ENCODE results near the gene POLR3C. TPM values are rescaled to one million over a fixed set of nuclear protein-coding genes. Genes with fewer than 3 reads are reported as not detected.
A peak's percentile ranks its signal among the peaks of the same experiment; 100 is the strongest.

POLR3C gene
- total and polyA plus RNA-seq, 2 donors from 2014 or later = 16.1 to 30.0 TPM

DNA sequence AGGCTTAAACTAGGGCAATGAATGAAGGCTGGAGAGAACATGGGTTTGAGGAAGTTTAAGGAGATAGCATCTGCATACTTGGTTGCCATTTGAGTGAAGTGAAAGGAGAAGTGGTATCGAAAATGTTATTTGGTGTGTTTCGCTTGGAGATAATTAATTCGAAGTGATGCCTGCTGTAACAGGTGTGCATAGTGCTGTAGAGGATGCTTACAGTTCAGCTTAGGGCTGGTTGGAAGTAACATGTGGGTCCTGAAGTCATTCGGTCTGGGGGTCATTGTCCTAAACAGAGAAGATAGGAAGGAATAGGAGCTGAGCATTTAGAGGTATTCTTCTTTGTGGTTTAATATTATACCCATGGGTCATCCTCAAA, 21.1 kb downstream of the POLR3C start:
- FAIRE-seq (no peak), DNase-seq (no peak)
- peak overlapping the region; percentile 43 to 78 (median 76) for H3K9ac ChIP-seq (ENCODE audit: low read length in 3 of 3)
- peaks cover 8 to 29% (median 25%) of the 10 kb centered on the region in 3 donors for H3K36me3 ChIP-seq (ENCODE audit: control insufficient read depth in 2 of 3, insufficient read depth in 3 of 3, low read length in 3 of 3)
- H3K4me3 ChIP-seq (ENCODE audit: low read length in 3 of 3) = peak overlapping the region; percentile 61 to 82 (median 72)
- H3K9me3 ChIP-seq (ENCODE audit: control insufficient read depth in 2 of 3, insufficient read depth in 1 of 3, low read length in 3 of 3) = no peaks in the 10 kb centered on the region
- no peak overlapping the region for H3K27ac ChIP-seq (ENCODE audit: low read depth in 2 of 2, low read length in 2 of 2)
- H3K4me1 ChIP-seq (ENCODE audit: control insufficient read depth in 2 of 3, insufficient read depth in 2 of 3, low read depth in 1 of 3, low read length in 3 of 3) = peaks cover 3 to 11% (median 5%) of the 10 kb centered on the region in 3 donors
- TF ChIP-seq, protein P1, sequence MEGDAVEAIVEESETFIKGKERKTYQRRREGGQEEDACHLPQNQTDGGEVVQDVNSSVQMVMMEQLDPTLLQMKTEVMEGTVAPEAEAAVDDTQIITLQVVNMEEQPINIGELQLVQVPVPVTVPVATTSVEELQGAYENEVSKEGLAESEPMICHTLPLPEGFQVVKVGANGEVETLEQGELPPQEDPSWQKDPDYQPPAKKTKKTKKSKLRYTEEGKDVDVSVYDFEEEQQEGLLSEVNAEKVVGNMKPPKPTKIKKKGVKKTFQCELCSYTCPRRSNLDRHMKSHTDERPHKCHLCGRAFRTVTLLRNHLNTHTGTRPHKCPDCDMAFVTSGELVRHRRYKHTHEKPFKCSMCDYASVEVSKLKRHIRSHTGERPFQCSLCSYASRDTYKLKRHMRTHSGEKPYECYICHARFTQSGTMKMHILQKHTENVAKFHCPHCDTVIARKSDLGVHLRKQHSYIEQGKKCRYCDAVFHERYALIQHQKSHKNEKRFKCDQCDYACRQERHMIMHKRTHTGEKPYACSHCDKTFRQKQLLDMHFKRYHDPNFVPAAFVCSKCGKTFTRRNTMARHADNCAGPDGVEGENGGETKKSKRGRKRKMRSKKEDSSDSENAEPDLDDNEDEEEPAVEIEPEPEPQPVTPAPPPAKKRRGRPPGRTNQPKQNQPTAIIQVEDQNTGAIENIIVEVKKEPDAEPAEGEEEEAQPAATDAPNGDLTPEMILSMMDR (IDR thresholded peaks at IDR 0.05; ENCODE audit: borderline replicate concordance, extremely low read depth, insufficient read depth) = no peak
- H3K27me3 ChIP-seq (ENCODE audit: control insufficient read depth, insufficient read depth, low read length) = no peaks in the 10 kb centered on the region
- intact Hi-C loops (cut with DNase I) = loop anchor here (5.0 to 10.0 kb wide), 2 partner anchors 122 to 170 kb away; no protein-coding TSS in a partner anchor

DNA sequence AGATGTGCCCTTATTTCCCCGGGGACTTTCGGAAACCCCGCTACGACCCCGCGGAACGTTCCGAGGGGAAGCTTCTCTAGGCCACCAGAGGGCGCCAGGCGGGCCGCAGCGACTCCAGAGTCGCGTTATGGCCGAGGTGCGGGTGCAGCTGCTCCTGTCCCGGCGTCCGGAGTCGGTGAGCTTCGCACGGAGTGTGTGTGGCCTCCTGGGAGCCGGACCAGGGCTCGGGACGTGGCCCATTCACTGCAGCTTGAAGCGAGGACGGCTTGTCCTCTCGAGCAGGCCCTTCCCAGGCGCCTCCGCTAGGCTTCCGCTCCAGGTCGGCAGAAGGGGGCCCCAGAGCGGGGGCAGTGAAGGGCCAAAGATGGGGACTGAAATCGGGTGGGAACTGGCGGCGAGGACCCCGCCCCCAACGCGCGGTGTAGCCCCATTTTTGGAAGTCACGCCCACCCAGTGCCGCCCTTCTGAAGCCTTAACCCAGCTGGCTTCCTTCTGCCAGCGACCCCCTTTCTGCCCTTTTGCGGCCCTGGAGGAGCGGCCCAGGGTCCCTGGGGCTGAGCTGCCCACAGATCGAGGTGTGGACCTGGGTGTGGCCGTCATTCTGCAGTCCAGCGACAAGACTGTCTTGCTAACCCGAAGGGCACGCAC, 21.6 kb downstream of the POLR3C start, which contains the start of gene NUDT17:
TSS of gene NUDT17 (plus strand) at position 117 of the 648 bp plus-strand sequence. CDS start at position 128, 11 bp downstream.
- FAIRE-seq = no peak
- peak within 1 kb of the TSS; percentile 61 to 82 (median 72) for H3K4me3 ChIP-seq (ENCODE audit: low read length in 3 of 3)
- peaks cover 8 to 30% (median 27%) of the 10 kb centered on the region in 3 donors for H3K36me3 ChIP-seq (ENCODE audit: control insufficient read depth in 2 of 3, insufficient read depth in 3 of 3, low read length in 3 of 3)
- peak within 1 kb of the TSS; percentile 48 to 66 for H3K27ac ChIP-seq (ENCODE audit: low read depth in 2 of 2, low read length in 2 of 2)
- H3K9ac ChIP-seq (ENCODE audit: low read length in 3 of 3) = peak within 1 kb of the TSS; percentile 43 to 82 (median 78)
- H3K9me3 ChIP-seq (ENCODE audit: control insufficient read depth in 2 of 3, insufficient read depth in 1 of 3, low read length in 3 of 3) = no peaks in the 10 kb centered on the region
- intact Hi-C loops (cut with DNase I) = loop anchor here (5.0 to 10.0 kb wide), 2 partner anchors 122 to 169 kb away; no protein-coding TSS in a partner anchor
- peaks cover 3 to 11% (median 5%) of the 10 kb centered on the region in 3 donors for H3K4me1 ChIP-seq (ENCODE audit: control insufficient read depth in 2 of 3, insufficient read depth in 2 of 3, low read depth in 1 of 3, low read length in 3 of 3)
- TF ChIP-seq, protein P1 (IDR thresholded peaks at IDR 0.05; ENCODE audit: borderline replicate concordance, extremely low read depth, insufficient read depth) = peak; percentile 79
- no peaks in the 10 kb centered on the region for H3K27me3 ChIP-seq (ENCODE audit: control insufficient read depth, insufficient read depth, low read length)
- peak; percentile 84 to 94 (median 90) for DNase-seq

DNA sequence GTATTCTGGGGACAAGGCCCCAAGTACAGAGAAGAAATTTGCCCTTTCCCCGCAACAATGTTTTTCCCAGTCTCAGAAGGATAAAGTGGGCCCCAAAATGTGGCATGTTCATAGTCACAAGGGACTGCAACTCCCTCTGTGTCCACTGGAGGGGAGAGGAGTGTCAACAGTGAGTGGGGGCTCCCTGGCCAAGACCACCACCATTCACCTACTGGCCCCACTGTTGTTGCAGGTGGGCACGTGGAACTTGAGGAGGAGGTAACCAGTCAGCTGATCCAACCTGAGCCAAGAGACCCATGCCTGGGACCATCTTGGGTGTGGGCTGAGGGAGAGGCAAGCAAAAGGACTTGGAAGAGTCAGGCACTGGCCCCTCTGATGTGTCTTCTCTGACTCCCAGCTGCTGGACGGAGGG, 22.2 kb downstream of the POLR3C start:
- Histone ChIP-seq H3K36me3 (ENCODE audit: control insufficient read depth in 2 of 3, insufficient read depth in 3 of 3, low read length in 3 of 3) (peaks cover 9 to 30% (median 27%) of the 10 kb centered on the region in 3 donors), H3K27me3 (ENCODE audit: control insufficient read depth, insufficient read depth, low read length) (no peaks in the 10 kb centered on the region), H3K4me1 (ENCODE audit: control insufficient read depth in 2 of 3, insufficient read depth in 2 of 3, low read depth in 1 of 3, low read length in 3 of 3) (peaks cover 3 to 11% (median 5%) of the 10 kb centered on the region in 3 donors), H3K9ac (ENCODE audit: low read length in 3 of 3) (peak overlapping the region in 1 of 3 donors; percentile 78), H3K9me3 (ENCODE audit: control insufficient read depth in 2 of 3, insufficient read depth in 1 of 3, low read length in 3 of 3) (no peaks in the 10 kb centered on the region), H3K27ac (ENCODE audit: low read depth in 2 of 2, low read length in 2 of 2) (no peak overlapping the region), H3K4me3 (ENCODE audit: low read length in 3 of 3) (peak overlapping the region in 2 of 3 donors; percentile 72 to 82)
- intact Hi-C loops (cut with DNase I) = loop anchor here (5.0 to 10.0 kb wide), 2 partner anchors 121 to 169 kb away; no protein-coding TSS in a partner anchor
- TF ChIP-seq, protein P1 (IDR thresholded peaks at IDR 0.05; ENCODE audit: borderline replicate concordance, extremely low read depth, insufficient read depth) = peak; percentile 50
- DNase-seq (peak; percentile 61 to 79 (median 74)), FAIRE-seq (no peak)

Measured in kidney (tissue), 14 donors.